GM13977 (cell line): ENCODE measurements around the gene BCAT1.

ENCODE experiments used
- DNase-seq: peaks from one replicate; pipeline ENCODE4 v3.0.0; 2012; ENCODE audit warnings: low spot score
- CTCF ChIP-seq: IDR thresholded peaks from 2 replicates; pipeline ENCODE4 v1.5.1; 2012; ENCODE audit warnings: mild to moderate bottlenecking, control low read depth; ENCODE audit not compliant: insufficient read depth; ENCODE audit errors: extremely low read depth, missing control alignments
- in situ Hi-C: fragments of 300-500 bp; cut with MboI; formaldehyde crosslinking; loops from one replicate; pipeline ENCODE4 v1.12.0; 2022; ENCODE audit warnings: low sequenced_read_pairs, low pct_unique_long_range_greater_than_20kb, mixed read lengths, inconsistent platforms; ENCODE audit not compliant: unreplicated experiment

The BCAT1 gene

GRCh38 chr12:24950231-24950834, 1.4 kb upstream of the BCAT1 start:
- TF ChIP-seq CTCF = no peak
- in situ Hi-C loops = no loop called here
- DNase-seq = peak; percentile 58

GRCh38 chr12:24948420-24948756, 513 bp downstream of the BCAT1 start:
- TF ChIP-seq CTCF = no peak
- in situ Hi-C loops = no loop called here

GRCh38 chr12:24947541-24948419, 1.1 kb downstream of the BCAT1 start:
- DNase-seq = no peak
- in situ Hi-C loops = no loop called here
- TF ChIP-seq CTCF = no peak

More at GRCh38 chr12:24948420-24948756, 513 bp downstream of the BCAT1 start:
- DNase-seq = no peak

- no peak for DNase-seq
- in situ Hi-C loops = no loop called here
- TF ChIP-seq CTCF = no peak
Observed at GRCh38 chr12:24945845-24946244, 3.1 kb downstream of the BCAT1 start.

GRCh38 chr12:24945039-24945438, 3.9 kb downstream of the BCAT1 start:
- TF ChIP-seq CTCF = no peak
- in situ Hi-C loops = no loop called here
- no peak for DNase-seq

- no peak for DNase-seq
- TF ChIP-seq CTCF = no peak
- in situ Hi-C loops = no loop called here
Observed at GRCh38 chr12:24944601-24944975, 4.3 kb downstream of the BCAT1 start.
